Smooth muscle cell (in vitro differentiated cells): Measurements from ENCODE around the gene NUP88. TPM values are rescaled to one million over a fixed set of nuclear protein-coding genes. Genes with fewer than 3 reads are reported as not detected.

Source experiments
- DNase-seq: peaks from one replicate; lab custom pipeline; 2025; ENCODE audit not compliant: unreplicated experiment; lab: John Stamatoyannopoulos, UW
- H2AFZ ChIP-seq: fragments of 200-600 bp; sonication (generic); 2 replicates; pipeline ENCODE4 v1.6.0; 2016; ENCODE audit warnings: antibody characterized with exemption, low read depth, mild to moderate bottlenecking
- H3F3A ChIP-seq: fragments of 200-600 bp; sonication (generic); 2 replicates; pipeline ENCODE4 v1.6.0; 2017; ENCODE audit warnings: antibody characterized with exemption, low read depth
- H3K27ac ChIP-seq: fragments of 200-600 bp; sonication (generic); 2 replicates; pipeline ENCODE4 v1.5.1; 2016; ENCODE audit warnings: low read depth, mild to moderate bottlenecking
- H3K27me3 ChIP-seq: fragments of 200-600 bp; sonication (generic); 2 replicates; pipeline ENCODE4 v1.6.1; 2016; ENCODE audit warnings: low read depth, mild to moderate bottlenecking
- H3K36me3 ChIP-seq: fragments of 200-600 bp; sonication (generic); 2 replicates; pipeline ENCODE4 v1.5.1; 2016; ENCODE audit warnings: low read depth
- H3K4me1 ChIP-seq: fragments of 200-600 bp; sonication (generic); 2 replicates; pipeline ENCODE4 v1.5.1; 2016; ENCODE audit warnings: low read depth
- H3K4me2 ChIP-seq: fragments of 200-600 bp; sonication (generic); 2 replicates; pipeline ENCODE4 v1.6.0; 2016; ENCODE audit warnings: mild to moderate bottlenecking
- H3K4me3 ChIP-seq: fragments of 200-600 bp; sonication (generic); 2 replicates; pipeline ENCODE4 v1.5.1; 2016; ENCODE audit warnings: mild to moderate bottlenecking
- H3K79me2 ChIP-seq: fragments of 200-600 bp; sonication (generic); 2 replicates; pipeline ENCODE4 v1.6.0; 2016; ENCODE audit warnings: low read depth, mild to moderate bottlenecking
- H3K9ac ChIP-seq: fragments of 200-600 bp; sonication (generic); 2 replicates; pipeline ENCODE4 v1.6.0; 2016; ENCODE audit warnings: low read depth
- H3K9me3 ChIP-seq: fragments of 200-600 bp; sonication (generic); replicated peaks from 2 replicates; pipeline ENCODE4 v1.5.1; 2016; ENCODE audit warnings: low read depth
- H4K20me1 ChIP-seq: fragments of 200-600 bp; sonication (generic); 2 replicates; pipeline ENCODE4 v1.6.0; 2016; ENCODE audit warnings: low read depth
- WGBS: methylation state at CpG from one replicate; pipeline ENCODE4 v1.1.7; 2016; ENCODE audit warnings: low lambda C conversion rate; 5-methylcytosine and 5-hydroxymethylcytosine counted together
- polyA plus RNA-seq: library from polyadenylated mRNA; unstranded; fragments of >200 nt; fragmentation: Nextera tagmentation; extraction: Ambion mirVana; gene quantifications from 2 replicates; pipeline ENCODE4 v1.2.1, GENCODE V29; 2016
- total RNA-seq: library from RNA; depleted of rRNA; stranded (reverse); fragments of >200 nt; gene quantifications from 2 replicates; pipeline ENCODE4 v1.2.3, GENCODE V29; 2014
- TF ChIP-seq, protein P1 (sequence below): fragments of 200-600 bp; sonication (generic); IDR thresholded peaks from 2 replicates; pipeline ENCODE4 v1.5.1; 2017; ENCODE audit warnings: borderline replicate concordance, mild to moderate bottlenecking, antibody characterized with exemption; ENCODE audit not compliant: insufficient read depth, poor library complexity, severe bottlenecking

The NUP88 gene
- total and polyA plus RNA-seq, 2 experiments from 2014 or later = 31.2 to 47.4 TPM

DNA sequence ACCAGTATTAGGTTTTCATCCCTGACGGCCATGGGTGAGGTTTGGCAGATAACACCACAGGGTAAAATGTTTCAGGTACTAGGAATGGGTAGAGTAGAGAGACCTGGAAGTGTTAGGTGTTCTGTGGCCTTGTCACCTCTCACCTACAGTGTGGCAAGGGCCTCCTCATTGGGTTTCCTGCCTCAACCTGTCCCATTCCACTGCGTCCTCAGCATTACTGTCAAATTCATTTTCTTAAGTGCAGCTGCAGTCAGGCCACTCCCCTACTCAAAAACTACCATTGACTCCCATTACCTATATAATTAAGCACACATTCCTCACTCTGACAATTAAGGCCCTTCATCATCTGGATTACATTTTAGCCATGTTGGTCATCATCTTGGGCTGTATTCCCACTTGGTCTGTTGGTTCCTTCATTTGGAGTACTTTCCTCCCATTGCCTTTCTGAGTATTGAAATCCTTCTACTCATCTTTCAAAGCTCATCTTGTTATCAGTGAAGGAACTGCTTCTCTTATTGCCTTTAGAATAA is 64.5 kb downstream of the NUP88 start:
- Histone ChIP-seq H3K36me3 (no peaks in the 10 kb centered on the region), H3K9ac (no peak overlapping the region), H3K4me3 (no peak overlapping the region), H3K27me3 (no peaks in the 10 kb centered on the region), H2AFZ (no peak overlapping the region), H3K4me2 (no peak overlapping the region), H3K9me3 (no peaks in the 10 kb centered on the region), H3K27ac (no peak overlapping the region), H3K79me2 (no peaks in the 10 kb centered on the region), H4K20me1 (no peaks in the 10 kb centered on the region), H3K4me1 (no peaks in the 10 kb centered on the region), H3F3A (no peaks in the 10 kb centered on the region)
- TF ChIP-seq, protein P1, sequence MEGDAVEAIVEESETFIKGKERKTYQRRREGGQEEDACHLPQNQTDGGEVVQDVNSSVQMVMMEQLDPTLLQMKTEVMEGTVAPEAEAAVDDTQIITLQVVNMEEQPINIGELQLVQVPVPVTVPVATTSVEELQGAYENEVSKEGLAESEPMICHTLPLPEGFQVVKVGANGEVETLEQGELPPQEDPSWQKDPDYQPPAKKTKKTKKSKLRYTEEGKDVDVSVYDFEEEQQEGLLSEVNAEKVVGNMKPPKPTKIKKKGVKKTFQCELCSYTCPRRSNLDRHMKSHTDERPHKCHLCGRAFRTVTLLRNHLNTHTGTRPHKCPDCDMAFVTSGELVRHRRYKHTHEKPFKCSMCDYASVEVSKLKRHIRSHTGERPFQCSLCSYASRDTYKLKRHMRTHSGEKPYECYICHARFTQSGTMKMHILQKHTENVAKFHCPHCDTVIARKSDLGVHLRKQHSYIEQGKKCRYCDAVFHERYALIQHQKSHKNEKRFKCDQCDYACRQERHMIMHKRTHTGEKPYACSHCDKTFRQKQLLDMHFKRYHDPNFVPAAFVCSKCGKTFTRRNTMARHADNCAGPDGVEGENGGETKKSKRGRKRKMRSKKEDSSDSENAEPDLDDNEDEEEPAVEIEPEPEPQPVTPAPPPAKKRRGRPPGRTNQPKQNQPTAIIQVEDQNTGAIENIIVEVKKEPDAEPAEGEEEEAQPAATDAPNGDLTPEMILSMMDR = no peak
- 87% methylated on average over 2 of the region's 2 CpGs for WGBS
- no peak for DNase-seq

DNA sequence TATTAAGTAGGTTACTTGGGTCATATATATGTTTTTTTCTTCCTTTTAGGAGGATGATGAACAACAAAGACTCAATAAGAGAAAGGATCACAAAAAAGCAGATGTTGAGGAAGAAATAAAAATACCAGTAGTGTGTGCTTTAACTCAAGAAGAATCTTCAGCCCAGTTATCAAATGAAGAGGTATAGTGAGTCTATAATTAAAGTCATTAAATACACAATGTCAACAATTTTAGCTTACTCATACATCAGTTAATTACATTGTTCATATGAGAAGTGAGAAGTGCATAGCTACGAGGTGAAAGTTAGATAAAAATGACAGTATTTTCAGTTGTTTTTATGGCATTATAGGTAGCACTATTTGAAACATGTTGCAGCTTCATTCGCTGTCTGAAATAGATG is 65.2 kb downstream of the NUP88 start:
- DNase-seq = no peak
- Histone ChIP-seq H3F3A (no peaks in the 10 kb centered on the region), H3K36me3 (no peaks in the 10 kb centered on the region), H3K4me2 (no peak overlapping the region), H3K27me3 (no peaks in the 10 kb centered on the region), H3K9ac (no peak overlapping the region), H3K4me3 (no peak overlapping the region), H3K4me1 (no peaks in the 10 kb centered on the region), H3K79me2 (no peaks in the 10 kb centered on the region), H3K9me3 (no peaks in the 10 kb centered on the region), H3K27ac (no peak overlapping the region), H2AFZ (no peak overlapping the region), H4K20me1 (no peaks in the 10 kb centered on the region)
- WGBS = 92% methylated on average over 2 of the region's 2 CpGs
- TF ChIP-seq, protein P1 = no peak

DNA sequence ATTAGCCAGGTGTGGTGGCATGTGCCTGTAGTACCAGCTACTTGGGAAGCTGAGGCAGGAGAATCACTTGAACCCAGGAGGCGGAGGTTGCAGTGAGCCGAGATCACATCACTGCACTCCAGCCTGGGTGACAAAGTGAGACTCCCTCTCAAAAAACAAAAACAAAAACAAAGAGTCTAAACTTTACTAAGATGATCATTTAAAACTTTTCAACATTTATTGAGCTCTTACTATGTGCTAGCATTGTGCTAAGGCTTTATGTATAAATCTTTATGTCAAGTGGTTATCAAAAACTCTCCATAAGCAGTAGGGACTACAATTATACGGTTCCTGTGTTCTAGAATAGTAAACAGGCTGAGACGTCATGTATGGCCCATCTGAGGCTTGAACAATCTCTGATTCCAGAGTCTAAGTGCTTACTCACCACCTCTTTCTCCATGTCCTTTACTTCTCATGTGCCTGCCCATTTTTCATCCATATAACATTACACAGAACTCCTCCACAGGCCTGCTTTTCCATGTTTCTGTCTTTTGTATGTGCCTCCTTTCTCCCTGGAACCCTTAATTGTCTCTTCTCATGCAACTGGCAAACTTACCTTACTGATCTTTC is 66.7 kb downstream of the NUP88 start:
- Histone ChIP-seq H3K27ac (no peak overlapping the region), H2AFZ (no peak overlapping the region), H3K79me2 (no peaks in the 10 kb centered on the region), H4K20me1 (no peaks in the 10 kb centered on the region), H3K9ac (no peak overlapping the region), H3K4me3 (no peak overlapping the region), H3K4me2 (no peak overlapping the region), H3K27me3 (no peaks in the 10 kb centered on the region), H3K9me3 (no peaks in the 10 kb centered on the region), H3K4me1 (no peaks in the 10 kb centered on the region), H3K36me3 (no peaks in the 10 kb centered on the region), H3F3A (no peaks in the 10 kb centered on the region)
- no peak for DNase-seq
- 92% methylated on average over 4 of the region's 4 CpGs for whole genome bisulfite sequencing
- TF ChIP-seq, protein P1 = no peak

DNA sequence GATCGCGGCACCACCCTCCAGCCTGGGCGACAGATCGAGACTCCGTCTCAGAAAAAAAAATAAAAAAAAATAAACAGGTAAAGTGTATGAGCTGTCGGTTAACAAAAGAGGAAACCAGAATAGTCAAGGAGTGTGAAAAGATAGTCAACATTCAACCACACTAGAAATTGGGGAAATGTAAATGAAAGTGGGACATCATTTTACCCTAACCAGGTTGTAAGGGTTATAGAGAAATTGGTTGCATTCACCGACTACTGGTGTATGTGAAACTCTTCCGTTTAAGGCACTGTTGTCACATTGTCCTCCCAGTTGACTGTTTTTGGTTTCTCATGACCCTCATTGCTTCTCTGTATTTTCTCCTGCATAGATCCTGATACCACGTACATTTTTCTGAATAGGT is 74.5 kb downstream of the NUP88 start:
- TF ChIP-seq, protein P1 = no peak
- 98% methylated on average over 9 of the region's 9 CpGs for WGBS

More for the DNA sequence above, 74.5 kb downstream of the NUP88 start:
- Histone ChIP-seq H3K9ac (no peak overlapping the region), H3K36me3 (peaks cover 6% of the 10 kb centered on the region), H3K9me3 (no peaks in the 10 kb centered on the region), H2AFZ (no peak overlapping the region), H3K27ac (no peak overlapping the region), H3K4me3 (no peak overlapping the region), H3K4me2 (no peak overlapping the region), H3F3A (no peaks in the 10 kb centered on the region), H3K79me2 (no peaks in the 10 kb centered on the region), H3K4me1 (no peaks in the 10 kb centered on the region), H4K20me1 (no peaks in the 10 kb centered on the region), H3K27me3 (no peaks in the 10 kb centered on the region)
- DNase-seq = no peak
